Cardiac fibroblast (primary cell): ENCODE data around the gene CACNA2D3.

Experiments used
- DNase-seq, 2 donors: peaks; one replicate each; pipeline versions ENCODE4 v3.0.0 to v3.0.0-alpha.2; 2010; ENCODE audit warnings: low read depth in 2 of 2
- H3K4me3 ChIP-seq, 2 donors: replicated peaks in 1 of 2; 1 replicate in 1 of 2; 2 replicates in 1 of 2; pipeline ENCODE4 v1.5.1; 2011; ENCODE audit warnings: low read depth in 2 of 2, low read length in 2 of 2, mild to moderate bottlenecking in 2 of 2, moderate library complexity in 1 of 2
- TF ChIP-seq, protein P1 (sequence below): IDR thresholded peaks from one replicate; pipeline ENCODE4 v1.5.1; 2011; ENCODE audit warnings: low read depth, mild to moderate bottlenecking, low read length, inconsistent platforms

Gene CACNA2D3

DNA sequence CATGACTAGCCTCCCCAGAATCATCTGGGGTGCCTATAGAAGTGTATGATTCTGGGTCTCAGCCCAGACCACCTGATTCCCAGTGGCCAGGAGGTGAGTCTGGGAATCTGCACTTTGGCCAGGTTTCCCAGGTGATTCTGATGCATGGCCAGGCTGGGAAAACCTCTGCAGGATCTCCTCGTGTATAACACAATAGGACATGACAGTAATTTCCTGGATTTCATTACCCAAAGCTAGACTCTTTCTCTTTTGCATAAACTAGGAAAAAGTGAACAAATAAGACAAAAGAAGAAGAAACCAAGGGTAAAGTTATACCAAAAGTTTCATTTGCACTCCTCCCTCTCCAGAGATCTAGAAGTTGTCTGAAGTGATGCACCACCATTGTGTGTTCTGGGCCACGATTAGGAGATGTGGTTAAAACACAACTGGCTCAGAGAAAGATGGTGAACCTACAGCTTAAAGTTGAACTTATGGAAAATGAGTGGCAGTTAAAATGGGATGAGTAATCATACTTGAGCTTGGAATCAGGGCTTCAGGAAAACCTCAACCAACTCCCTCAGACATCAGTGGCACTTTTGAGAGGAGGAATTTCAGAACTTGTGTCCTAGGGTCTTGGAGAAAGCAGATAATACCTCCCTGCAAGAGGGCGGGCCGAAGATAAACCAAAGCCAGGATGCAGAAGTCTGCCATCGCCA lies 914.7 kb downstream of the CACNA2D3 start:
- TF ChIP-seq, protein P1, sequence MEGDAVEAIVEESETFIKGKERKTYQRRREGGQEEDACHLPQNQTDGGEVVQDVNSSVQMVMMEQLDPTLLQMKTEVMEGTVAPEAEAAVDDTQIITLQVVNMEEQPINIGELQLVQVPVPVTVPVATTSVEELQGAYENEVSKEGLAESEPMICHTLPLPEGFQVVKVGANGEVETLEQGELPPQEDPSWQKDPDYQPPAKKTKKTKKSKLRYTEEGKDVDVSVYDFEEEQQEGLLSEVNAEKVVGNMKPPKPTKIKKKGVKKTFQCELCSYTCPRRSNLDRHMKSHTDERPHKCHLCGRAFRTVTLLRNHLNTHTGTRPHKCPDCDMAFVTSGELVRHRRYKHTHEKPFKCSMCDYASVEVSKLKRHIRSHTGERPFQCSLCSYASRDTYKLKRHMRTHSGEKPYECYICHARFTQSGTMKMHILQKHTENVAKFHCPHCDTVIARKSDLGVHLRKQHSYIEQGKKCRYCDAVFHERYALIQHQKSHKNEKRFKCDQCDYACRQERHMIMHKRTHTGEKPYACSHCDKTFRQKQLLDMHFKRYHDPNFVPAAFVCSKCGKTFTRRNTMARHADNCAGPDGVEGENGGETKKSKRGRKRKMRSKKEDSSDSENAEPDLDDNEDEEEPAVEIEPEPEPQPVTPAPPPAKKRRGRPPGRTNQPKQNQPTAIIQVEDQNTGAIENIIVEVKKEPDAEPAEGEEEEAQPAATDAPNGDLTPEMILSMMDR: no peak
- DNase-seq: no peak
- no peak overlapping the region for H3K4me3 ChIP-seq

DNA sequence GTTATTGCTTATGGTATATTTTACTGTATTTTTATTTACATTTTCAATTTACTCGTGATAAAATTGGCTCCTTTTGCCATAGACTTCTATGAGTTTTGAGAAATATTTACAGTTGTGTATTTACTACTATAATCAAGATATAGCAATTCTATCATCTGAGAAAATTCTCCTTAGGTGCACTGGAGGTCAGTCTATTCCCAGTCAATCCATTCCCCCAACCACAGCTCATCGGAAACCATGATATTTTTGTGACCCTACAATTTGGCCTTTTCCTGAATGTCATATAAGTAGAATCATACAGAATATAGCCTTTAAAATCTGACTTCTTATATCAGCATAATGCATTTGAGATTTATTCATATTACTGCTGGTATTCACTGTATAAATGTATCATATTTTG lies 920.2 kb downstream of the CACNA2D3 start:
- no peak overlapping the region for H3K4me3 ChIP-seq
- TF ChIP-seq, protein P1: no peak
- DNase-seq: peak; percentile 20 to 40

DNA sequence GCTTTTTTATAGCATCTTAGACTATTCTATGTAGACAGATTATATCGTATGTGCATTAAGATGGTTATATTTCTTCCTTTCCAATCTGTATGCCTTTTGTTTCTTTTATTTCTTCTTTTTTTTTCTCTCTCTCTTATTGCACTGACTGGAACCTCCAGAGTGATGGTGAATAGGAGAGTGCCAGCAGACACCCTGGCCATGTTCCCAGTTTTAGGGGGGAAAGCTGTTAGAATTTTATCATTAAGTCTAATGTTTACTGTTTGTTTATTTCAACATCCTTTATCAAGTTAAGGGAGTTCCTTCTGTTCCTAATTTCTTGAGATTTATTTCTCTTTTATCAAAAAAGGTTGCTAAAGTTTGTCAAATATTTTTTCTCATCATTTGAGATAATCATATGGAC lies 922.1 kb downstream of the CACNA2D3 start:
- no peak for DNase-seq
- TF ChIP-seq, protein P1: no peak

DNA sequence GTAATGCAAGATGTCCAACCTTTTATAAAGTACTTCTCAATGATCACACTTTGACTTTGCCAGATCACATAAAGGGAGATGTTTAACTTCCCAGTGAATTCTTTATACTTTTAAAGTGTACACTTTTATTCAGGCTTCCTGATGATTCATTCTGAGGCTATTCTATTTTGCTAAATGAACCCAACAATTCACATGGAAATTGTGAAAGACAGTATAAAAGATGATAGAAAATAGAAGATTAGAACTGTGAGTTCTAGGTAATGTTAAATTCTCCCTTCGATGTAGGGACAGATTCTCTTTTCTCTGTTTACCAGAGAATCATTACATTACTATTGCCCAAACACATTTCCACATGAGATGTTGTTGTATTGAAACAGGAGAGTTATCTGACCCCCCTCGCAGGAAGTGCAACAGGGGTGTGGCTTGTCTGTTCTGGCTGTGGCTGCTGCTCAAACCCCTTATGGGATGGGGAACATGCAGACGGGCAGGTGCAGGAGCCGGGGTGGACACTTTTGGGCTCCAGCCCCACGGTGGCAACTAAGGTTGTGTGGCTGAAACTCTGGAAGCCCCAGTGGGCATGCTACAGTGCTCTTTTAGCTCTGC lies 936.8 kb downstream of the CACNA2D3 start:
- peak in 1 of 2 donors; percentile 38 for DNase-seq
- TF ChIP-seq, protein P1: no peak
- H3K4me3 ChIP-seq: no peak overlapping the region

More for the DNA sequence above, 922.1 kb downstream of the CACNA2D3 start:
- H3K4me3 ChIP-seq: no peak overlapping the region

DNA sequence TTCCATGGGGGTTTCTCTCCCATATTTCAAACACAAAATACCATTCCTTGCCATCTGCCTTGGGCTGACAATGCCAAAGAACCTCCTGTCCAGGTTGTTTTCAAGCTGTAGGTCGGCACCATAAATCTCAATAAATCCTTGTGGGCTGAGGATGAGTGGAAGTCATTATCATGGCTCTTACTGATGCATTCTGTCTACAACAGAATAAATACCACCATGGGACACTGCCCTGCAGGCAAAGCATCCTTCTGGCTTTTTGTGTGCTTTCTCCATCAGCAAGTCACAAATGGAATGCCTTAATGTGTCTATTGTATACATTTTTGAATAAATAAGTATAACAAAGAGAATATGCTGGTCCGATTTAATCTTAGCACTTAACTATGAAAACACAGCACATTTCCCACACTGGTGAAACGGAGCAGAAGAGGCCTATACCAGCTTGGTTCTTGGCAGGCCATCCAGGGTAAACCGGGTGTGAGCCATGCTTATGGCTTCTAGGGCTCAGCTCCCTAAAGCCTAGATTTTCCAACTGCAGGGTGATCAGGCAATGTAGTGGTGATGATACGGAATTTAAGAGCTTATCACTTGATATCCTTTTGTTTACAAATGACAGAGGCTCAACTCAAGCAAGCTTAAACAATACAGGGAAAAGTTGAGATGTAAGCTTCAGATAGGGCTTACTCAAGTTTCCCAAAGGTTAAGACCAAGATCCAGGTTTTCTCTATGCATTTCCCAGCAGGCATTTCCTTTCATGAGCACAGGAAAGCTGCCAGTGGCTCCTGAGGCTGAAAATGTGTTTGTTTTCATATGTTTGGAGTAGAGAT lies 938.8 kb downstream of the CACNA2D3 start:
- no peak for DNase-seq
- TF ChIP-seq, protein P1: no peak

DNA sequence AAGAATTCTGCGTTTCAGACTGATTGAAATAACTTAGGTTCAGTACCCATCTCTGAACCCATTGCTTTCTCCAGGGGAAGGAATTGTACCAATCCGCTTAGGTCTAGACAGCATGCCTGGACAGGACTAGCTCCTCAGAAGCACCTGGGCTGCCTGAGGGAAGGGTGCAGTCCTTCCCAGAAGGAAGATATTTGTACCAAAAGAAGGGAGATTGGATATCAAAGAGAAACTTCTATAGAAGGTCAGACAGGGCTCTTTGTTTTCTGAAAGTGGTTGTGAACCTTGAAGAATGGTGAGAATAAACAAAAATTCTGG lies 939.3 kb downstream of the CACNA2D3 start:
- H3K4me3 ChIP-seq: no peak overlapping the region
- DNase-seq: no peak
- TF ChIP-seq, protein P1: no peak

More for the DNA sequence above, 938.8 kb downstream of the CACNA2D3 start:
- H3K4me3 ChIP-seq: no peak overlapping the region
